ENCODE results near the gene COPS6. TPM values are rescaled to one million over a fixed set of nuclear protein-coding genes. Genes with fewer than 3 reads are reported as not detected.

COPS6 gene
- total RNA-seq, 1 donor from 2014 or later, result 50.4 TPM

DNA sequence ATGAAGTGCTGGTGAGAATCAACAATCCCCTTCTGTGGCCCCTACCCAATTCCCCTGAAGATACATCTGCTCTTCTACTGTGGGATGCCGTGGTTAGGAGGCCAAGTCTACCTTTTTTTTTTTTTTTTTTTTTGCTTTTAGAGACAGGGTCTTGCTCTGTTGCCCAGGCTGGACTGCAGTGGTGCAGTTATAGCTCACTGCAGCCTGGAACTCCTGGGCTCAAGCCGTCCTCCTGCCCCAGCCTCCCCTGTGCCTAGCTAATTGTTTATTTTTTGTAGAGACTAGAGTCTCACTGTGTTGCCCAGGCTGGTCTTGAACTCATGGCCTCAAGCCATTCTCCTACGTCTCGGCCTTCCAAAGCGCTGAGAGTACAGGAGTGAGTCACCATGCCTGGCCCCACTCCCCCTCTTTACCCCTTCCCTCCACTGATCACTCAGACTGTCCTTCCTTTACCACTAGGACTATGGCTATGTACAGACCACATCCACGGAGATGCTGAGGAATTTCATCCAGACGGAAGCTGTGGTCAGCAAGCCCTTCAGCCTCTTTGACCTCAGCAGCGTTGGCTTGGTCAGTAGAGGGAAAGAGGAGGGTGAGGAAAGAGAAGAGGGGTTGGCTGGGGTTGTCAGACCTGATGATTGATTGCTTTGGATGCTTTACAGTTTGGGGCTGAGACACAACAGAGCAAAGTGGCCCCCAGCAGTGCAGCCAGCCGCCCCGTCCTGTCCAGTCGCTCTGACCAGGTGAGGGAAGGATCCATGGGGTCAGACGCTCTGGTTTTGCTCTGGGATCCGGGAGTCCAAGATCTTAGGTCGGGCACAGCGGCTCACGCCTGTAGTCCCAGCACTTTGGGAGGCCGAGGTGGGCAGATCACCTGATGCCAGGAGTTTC, 14.4 kb downstream of the COPS6 start:
- DNase-seq, result no peak

DNA sequence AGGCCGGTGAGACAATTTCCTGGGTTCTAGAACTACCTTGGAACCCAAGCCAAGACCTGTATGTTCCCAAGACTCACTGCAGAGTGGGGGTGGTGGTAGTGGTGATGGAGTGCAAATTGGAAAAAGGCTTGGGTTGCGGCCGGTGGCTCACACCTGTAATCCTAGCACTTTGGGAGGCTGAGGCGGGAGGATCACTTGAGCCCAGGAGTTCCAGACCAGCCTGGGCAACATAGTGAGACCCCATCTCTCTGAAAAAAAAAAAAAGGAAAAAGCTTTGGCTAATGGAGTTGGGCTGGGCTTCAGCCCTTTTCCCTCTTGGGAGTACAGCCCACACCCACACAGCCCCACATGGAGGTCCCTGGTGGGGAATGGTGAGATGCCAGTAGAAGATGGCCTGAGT, 16.8 kb downstream of the COPS6 start:
- DNase-seq, result no peak

DNA sequence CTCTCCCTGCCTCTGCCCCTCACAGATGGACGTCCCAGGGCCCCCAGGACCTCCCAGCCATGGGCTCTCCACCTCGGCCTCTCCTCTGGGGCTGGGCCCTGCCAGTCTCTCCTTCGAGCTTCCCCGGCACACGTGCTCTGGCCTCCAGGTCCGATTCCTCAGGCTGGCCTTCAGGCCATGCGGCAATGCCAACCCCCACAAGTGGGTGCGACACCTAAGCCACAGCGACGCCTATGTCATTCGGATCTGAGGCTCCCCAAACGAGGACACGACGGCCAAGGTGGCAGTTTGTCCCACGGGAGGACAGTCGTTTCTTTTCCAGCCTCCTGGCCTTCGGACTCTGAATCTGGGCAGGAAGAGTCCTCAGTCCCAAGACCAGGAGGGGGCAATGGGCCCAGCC, 17.9 kb downstream of the COPS6 start:
- no peak for DNase-seq

DNA sequence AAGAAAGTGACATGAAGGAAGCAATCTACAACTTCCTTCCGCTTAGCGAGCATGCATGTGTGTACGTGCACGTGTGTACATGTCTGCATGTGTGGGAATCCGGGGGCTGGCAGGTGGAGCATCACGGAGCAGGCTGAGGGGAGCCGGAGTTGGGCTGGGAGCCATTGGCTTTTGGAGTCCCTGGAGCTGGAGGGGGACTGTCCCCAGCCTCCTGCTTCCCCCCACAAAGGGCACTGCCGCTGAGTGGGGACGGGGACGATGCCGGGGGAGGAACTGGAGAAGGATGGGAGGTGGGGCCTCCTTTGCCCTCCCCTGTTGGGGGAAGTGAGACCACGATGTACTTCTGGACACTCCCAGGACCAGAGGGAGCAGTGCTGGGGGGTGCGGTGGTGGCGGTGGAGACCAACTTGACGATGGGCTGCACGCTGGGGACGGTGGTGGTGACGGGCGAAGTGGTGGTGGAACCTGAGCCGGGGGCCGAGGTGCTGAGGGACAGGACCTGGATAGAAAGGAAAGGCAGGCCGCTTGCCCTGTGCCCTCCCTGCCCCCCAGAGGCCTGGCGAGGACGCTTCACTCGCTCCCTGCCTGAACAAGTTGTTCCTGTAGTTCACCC, 18.5 kb downstream of the COPS6 start:
- no peak for DNase-seq

DNA sequence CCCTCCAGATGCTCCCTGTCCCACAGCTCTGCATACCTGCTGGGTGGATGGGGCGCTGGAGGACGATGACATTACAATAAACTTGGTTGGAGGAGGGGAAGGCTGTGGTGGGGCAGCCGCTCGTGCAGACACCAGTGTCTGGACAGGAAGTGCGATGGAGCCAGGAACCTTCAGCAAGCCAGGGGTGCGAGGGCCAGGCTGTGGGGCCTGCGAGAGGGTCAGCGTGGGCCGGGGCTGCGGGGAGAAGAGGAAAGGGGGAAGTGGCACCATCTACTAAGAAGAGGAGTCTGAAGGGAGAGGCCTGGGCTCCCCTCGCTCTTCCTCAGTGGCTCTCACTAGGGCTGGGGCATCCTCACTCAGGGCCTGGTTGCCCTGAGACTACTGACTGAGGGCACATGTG, 19.1 kb downstream of the COPS6 start:
- DNase-seq, result no peak

DNA sequence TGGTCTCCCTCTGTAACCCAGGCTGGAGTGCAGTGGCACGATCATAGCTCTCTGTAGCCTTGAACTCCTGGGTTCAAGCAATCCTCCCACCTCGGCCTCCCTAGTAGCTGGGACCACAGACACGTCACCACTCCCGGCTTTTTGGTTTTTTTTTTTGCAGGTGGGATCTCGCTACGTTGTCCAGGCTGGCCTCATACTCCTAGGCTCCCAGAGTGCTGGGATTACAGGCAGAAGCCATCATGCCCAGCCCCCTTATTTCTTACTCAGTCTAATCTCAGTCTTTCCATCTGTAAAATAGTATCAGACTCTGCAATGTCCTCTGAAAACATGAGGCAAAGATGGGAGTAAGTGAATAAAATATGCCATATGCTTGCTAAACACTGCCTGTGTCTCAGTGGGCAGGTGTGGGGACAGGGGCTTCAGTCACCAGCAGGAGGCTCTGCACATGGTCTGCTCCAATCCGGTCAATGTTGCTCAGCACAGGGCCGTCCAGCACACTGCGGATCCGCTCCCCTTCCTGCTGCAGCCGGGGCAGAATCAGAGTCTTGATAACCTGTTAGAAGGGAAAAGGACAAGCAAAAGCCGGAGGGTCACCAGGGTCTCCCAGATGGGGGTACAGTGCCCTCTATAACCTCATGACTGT, 20.9 kb downstream of the COPS6 start:
- DNase-seq, result no peak

DNA sequence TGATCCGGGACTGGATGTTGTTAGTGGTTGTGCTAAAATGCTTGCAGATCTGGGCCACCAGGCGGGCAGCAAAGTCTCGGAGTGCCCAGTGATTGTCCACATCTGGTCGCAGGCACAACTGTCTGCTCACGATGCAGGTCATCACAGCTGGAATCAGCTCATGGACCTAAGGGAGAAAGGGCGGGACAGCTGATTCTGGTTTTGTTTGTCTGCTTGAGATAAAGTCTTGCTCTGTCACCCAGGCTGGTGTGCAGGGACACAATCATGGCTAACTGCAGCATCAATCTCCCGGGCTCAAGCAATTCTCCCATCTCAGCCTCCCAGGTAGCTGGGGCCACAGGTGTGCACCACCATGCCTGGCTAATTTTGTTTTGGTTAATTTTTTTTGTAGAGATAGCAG, 22.4 kb downstream of the COPS6 start:
- DNase-seq, result no peak

DNA sequence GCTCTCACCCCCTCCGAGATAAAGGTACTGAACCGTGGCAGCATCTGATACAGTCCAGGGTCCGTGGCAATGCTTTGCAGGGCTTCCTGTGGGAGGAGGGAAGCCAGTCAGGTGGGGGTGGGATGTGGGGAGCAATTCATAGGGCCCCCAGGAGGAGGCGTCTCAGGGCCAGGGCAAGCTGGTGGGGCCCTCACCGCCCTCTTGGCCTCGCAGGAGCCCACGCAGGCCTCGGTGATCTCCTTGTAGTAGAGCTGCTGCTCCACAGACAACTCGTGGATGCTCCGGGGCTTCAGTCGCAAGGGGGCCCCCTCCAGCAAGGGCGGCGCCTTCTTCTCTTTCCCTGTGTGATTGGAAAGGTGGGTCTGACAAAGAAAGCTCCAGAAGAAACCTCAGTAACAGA, 23.1 kb downstream of the COPS6 start:
- no peak for DNase-seq

DNA sequence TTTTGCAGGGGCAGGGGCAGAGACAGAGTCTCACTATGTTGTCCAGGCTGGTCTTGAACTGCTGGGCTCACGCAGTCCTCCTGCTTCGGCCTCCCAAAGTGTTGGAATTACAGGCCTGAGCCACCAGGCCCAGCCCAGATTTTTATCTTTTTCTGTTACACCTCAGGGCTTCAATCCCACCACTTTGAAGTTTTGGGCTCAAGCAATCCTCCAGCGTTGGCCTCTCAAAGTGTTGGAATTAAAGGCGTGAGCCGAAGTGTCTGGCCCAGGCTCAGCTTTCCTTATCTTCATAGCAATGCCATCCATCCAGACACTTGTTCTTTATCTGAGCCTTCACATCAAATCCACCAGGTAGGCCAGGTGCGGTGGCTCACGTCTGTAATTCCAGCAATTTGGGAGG, 26.3 kb downstream of the COPS6 start:
- DNase-seq, result no peak

DNA sequence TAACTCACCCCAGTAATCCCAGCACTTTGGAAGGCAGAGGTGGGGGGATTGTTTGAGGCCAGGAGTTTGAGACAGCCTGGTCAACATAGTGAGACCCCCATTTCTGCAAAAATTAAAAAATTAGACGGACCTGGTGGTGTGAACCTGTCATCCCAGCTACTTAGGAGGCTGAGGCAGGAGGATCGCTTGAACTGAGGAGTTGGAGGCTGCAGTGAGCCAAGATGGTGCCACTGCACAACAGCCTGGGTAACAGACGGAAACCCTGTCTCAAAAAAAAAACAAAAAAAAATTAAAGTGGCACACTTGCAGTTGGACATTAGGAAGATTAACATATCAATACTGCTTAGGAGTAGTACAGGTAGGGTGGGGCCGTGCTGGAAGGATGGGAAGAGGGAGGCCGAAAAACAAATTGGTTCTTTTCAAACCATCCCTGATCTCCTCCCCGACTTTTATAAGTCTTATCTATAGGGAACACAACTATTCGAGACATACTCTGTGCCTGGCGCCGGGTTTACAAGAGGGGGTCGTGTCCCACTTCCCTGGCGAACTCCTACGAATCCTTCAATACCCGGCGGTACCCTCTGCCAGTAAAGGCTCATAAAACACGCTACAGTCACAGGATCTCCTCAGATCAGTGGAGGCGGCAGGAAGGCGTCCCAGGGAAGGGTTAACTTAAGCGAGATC, 29.8 kb downstream of the COPS6 start:
- no peak for DNase-seq

DNA sequence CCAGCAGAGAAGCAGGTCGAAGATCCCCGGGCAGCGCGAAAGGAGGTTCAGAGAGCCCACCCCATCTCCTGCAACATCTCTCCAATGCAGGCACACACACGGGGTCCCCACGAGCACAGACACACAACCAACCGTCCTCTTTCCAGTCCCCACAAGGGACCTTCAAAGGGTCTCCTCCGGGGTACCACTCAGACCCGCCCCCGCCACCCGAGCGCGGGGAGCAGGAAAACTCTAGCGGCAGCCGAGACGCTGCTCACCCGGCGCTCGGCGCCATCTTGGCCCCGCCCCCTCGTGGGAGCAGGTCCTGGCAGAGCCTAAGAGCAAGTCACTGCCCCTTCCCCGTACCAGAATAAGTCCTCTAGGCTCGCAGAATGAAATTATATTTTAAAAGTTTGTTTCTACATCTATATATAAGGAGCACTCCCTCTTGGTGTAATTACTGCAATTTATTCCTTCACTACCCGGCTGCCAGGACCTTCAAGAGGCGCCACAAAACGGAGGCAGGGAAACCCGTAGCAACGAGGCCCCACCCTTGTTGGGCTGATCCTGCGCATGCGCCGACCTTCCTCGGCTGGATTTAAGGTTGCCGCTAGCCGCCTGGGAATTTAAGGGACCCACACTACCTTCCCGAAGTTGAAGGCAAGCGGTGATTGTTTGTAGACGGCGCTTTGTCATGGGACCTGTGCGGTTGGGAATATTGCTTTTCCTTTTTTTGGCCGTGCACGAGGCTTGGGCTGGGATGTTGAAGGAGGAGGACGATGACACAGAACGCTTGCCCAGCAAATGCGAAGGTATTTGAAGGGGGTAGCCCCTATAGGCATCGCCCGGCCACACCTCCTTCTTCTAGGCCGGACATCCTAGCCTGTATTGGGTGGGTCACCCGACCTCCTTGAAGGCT, 30.6 kb downstream of the COPS6 start, which contains the start of the genes CNPY4 and TAF6:
CNPY4 (plus strand) TSS at position 563 of the 898 bp plus-strand sequence; CDS start at position 674, 111 bp downstream.
TAF6 (minus strand) TSS at position 287 of the 898 bp plus-strand sequence. CDS start 5,149 bp downstream, outside the sequence.
- peak; percentile 99 for DNase-seq

DNA sequence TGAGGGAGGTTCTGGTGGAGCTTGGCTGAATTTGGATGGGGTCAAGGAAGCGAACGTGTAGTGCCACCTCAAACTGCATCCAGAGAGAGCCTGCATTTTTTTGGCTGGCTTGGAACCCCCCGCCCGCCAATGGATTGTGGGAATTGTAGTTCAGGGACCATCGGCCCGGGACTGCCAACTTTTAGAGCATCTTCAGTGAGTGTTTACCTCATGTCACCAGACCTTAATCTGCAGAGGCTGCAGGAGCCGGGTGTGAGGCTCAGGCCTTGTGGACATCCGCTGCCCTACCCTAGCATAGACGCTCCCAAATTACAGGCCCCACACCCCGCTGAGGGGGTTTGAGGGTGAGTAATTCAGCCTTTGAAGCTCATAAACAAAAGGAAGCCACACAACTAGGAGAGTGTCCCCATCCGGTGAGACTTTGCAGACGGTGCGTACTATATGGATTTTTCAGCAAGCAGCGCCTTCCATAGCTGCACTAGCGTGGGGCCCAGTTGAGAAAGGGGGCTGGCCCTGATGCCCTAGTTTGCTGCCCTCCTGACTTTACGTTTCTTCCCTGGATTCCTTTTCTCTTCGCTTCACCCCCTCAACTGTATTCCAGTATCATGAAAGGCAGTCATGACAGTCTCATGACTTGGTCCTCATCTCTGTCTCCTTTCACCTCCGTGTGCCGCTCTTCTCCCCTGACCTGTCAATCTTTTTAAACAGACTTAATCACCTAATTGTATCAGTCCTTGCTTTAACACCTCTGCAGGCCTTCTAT, 31.4 kb downstream of the COPS6 start:
- peak; percentile 91 for DNase-seq

DNA sequence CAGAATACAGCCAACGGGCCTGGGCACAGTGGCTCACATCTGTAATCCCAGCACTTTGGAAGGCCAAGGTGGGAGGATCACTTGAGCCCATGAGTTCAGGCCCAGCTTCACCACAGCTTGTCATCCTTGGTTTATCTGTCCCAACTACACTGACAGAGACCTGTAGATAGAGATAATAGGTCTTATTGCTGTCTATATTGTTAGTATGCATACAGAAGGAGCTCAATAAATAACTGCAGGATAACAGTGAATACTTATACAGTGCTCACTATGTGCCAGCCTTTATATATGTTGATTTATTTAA, 31.9 kb downstream of the COPS6 start:
- DNase-seq, result no peak

DNA sequence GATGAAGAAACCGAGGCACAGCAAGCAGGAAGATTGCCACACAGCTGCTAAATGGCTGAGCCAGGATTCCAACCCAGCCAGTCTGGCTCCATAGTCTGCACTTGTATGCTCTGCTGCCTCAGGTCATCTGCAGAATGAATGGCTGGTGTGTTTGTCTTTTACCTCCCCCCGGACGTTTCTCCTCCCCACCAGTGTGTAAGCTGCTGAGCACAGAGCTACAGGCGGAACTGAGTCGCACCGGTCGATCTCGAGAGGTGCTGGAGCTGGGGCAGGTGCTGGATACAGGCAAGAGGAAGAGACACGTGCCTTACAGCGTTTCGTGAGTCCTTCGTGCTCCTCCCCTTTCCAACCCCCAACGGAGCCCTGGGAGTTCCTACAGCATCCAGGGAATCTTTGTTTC, 33.3 kb downstream of the COPS6 start:
- no peak for DNase-seq

DNA sequence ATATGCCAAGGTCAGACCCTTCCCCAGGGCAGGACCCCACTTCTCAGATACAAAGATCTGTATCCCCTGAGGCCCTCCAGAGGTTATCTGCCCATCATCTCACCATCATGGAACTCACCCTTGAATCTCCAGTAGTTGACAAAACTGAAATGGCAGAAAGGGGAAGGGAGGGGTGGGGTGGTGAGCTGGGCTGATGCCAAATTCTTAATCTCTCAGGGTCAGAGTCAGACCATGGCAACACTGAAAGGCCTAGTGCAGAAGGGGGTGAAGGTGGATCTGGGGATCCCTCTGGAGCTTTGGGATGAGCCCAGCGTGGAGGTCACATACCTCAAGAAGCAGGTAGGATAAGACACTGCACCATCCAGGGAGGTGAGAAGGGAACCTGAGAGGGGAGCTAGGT, 33.8 kb downstream of the COPS6 start:
- no peak for DNase-seq

DNA sequence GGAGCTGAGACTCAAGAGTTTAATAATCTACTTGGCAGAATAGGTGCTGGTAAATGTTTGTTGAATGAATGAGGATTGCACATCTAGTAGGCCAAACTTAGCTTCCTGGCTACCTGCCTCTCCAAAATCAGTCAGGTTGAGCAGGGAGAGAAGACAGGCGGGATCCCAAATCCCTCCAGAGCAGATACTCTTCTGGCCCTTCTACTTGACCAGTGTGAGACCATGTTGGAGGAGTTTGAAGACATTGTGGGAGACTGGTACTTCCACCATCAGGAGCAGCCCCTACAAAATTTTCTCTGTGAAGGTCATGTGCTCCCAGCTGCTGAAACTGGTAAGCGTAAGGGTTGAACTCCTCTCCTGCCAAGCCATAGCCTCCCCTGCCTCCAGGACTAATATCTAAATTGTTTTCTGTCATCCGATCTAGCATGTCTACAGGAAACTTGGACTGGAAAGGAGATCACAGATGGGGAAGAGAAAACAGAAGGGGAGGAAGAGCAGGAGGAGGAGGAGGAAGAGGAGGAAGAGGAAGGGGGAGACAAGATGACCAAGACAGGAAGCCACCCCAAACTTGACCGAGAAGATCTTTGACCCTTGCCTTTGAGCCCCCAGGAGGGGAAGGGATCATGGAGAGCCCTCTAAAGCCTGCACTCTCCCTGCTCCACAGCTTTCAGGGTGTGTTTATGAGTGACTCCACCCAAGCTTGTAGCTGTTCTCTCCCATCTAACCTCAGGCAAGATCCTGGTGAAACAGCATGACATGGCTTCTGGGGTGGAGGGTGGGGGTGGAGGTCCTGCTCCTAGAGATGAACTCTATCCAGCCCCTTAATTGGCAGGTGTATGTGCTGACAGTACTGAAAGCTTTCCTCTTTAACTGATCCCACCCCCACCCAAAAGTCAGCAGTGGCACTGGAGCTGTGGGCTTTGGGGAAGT, 35.8 kb downstream of the COPS6 start:
- DNase-seq, result no peak

DNA sequence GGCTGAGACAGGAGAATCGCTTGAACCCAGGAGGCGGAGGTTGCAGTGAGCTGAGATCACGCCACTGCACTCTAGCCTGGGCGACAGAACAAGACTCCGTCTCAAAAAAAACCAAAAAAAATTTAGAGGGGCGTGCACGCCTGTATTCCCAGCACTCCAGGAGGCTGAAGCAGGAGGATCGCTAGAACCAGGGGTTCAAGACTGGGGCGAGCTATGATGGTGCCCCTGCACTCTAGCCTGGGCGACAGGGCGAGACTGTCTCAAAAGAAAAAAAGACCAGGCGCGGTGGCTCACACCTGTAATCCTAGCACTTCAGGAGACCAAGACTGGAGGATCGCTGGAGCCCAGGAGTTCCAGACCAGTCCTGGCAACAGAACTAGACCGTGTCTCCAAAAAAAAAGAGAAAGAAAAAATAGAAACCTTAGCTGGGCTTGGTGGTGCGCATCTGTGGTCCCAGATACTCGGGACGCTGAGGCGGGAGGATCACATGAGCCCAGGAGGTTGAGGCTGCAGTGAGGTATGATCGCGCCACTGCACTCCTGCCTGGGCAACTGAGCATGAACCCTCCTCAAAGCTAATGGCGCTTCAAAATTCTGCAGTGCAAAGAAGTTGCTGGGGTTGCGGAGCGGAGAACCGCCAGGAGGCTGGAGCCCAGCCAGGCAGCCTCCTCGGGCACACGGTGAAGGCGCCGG, 37.6 kb downstream of the COPS6 start:
- no peak for DNase-seq

DNA sequence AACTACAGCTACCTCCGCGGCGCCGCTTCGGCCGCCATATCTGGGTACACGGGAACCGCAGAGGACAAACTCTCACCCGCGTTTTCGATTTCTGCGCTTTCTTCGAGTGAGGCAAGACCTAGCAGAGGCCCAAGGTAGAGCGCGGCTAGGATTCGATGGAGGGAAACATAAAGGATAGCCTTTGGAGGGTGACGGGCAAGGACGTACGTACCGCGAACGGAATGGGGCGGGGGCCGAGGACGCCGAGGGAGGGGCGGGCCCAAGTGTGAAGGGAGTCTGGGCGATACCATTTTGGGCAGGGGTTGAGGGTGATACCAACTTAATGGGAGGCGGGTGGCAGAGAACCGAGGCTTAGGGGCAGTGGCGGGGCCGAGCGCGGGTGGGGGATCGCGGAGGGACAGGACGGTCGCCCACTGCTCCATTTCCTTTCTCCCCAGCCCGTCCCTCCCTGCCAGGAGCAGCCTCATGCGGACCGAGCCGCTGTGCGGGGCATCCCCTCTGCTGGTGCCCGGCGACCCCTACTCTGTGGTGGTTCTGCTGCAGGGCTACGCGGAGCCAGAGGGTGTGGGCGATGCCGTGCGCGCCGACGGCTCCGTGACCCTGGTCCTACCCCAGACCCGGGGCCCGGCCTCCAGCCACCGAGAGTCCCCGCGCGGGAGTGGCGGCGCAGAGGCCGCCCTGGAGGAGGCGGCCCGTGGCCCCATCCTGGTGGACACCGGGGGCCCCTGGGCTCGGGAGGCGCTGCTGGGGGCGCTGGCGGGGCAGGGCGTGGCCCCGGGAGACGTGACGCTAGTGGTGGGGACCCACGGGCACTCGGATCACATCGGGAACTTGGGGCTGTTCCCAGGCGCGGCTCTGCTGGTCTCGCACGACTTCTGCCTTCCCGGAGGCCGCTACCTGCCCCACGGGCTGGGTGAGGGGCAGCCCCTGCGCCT, 38.4 kb downstream of the COPS6 start, which contains the start of gene MBLAC1:
MBLAC1 (plus strand) TSS at position 37 of the 935 bp plus-strand sequence; CDS start at position 466, 429 bp downstream.
- peak; percentile 98 for DNase-seq
